ENCODE results near the gene MYLK. TPM values are rescaled to one million over a fixed set of nuclear protein-coding genes. Genes with fewer than 3 reads are reported as not detected.

Gene MYLK
- total and polyA plus RNA-seq, 9 of the 15 experiments (the other 6 are each of a cell fraction or from before 2014, with no cell fraction given) = 0.11 to 0.53 (median 0.18) TPM; not detected in 2

DNA sequence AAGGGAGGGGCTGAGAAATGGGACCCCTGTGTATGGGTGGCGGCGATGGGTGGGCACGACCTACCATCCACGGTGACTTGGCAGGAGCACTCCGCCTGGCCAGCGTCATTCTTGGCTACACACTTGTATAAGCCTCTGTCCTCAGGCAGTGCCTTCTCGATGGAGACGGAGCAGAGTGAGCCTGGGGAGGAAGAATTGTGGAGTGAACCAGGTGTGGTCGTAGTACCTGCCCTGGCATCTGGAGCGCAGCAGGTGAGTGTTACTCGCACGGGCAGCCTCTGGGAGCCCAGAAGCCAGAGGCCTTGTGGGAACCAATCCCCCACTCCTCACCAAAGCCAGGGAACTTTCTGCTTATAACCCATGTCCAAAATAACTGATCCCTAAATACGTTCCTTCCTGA, 191.5 kb downstream of the MYLK start:
- in situ Hi-C loops (cut with MboI) = no loop called here
- H3K36me3 ChIP-seq (ENCODE audit: control insufficient read depth, insufficient read depth, low read length) = no peaks in the 10 kb centered on the region
- ChIA-PET CTCF (ENCODE audit: low intra/inter-chr PET ratio) (no interaction called here), POLR2A (no interaction called here)
- FAIRE-seq = no peak
- no peak overlapping the region for H3K27ac ChIP-seq (ENCODE audit: extremely low read depth, low read depth, low read length)
- no peaks in the 10 kb centered on the region for H4K20me1 ChIP-seq (replicated peaks; ENCODE audit: control insufficient read depth, insufficient read depth, low read length)
- no peak overlapping the region for H3K4me2 ChIP-seq (ENCODE audit: insufficient read depth, low read length)
- no peak overlapping the region for H2AFZ ChIP-seq (ENCODE audit: low read depth, low read length)
- no peaks in the 10 kb centered on the region for H3K4me1 ChIP-seq (replicated peaks in 1 of 2; ENCODE audit: control insufficient read depth in 2 of 2, insufficient read depth in 2 of 2, low read length in 2 of 2)
- H3K9ac ChIP-seq (ENCODE audit: insufficient read depth in 1 of 2, low read depth in 2 of 2, low read length in 2 of 2) = no peak overlapping the region
- no peak overlapping the region for H3K4me3 ChIP-seq
- no peak for DNase-seq (ENCODE audit: extremely low read depth in 1 of 4, low spot score in 3 of 4)
- H3K9me1 ChIP-seq (ENCODE audit: control insufficient read depth, insufficient read depth, low read length) = no peaks in the 10 kb centered on the region
- H3K27me3 ChIP-seq (ENCODE audit: control insufficient read depth in 2 of 2, insufficient read depth in 2 of 2, low read length in 2 of 2) = peaks cover 0 to 37% of the 10 kb centered on the region in 2 experiments; a peak in 3 of 5 replicates
- no peak for TF ChIP-seq PCBP2 (IDR thresholded peaks at IDR 0.05; ENCODE audit: low read depth, low read length, poor library complexity, severe bottlenecking)
- TF ChIP-seq STAT5A (IDR thresholded peaks at IDR 0.05; ENCODE audit: borderline replicate concordance, low read length) = no peak
- no peak for TF ChIP-seq POLR3A (IDR thresholded peaks at IDR 0.05; ENCODE audit: borderline replicate concordance, extremely low read depth, insufficient read depth, insufficient read length)
- TF ChIP-seq THRAP3 (IDR thresholded peaks at IDR 0.05; ENCODE audit: borderline replicate concordance) = no peak
- no peak for TF ChIP-seq RBBP5 (IDR thresholded peaks at IDR 0.05; ENCODE audit: borderline replicate concordance, insufficient read depth, low read length, poor library complexity, severe bottlenecking)
- no peak for TF ChIP-seq ZNF175 (CRISPR knock-in tag; IDR thresholded peaks at IDR 0.05; ENCODE audit: low read depth)
- no peak for ATAC-seq
- intact Hi-C loops (cut with micrococcal nuclease) = no loop called here
- H3K79me2 ChIP-seq (ENCODE audit: control insufficient read depth, insufficient read depth, low read length) = no peaks in the 10 kb centered on the region
- WGBS (ENCODE audit: insufficient coverage, low coverage, missing lambda C conversion rate) = 4% methylated on average over 9 of the region's 13 CpGs
- no peaks in the 10 kb centered on the region for H3K9me3 ChIP-seq (replicated peaks; ENCODE audit: control insufficient read depth, insufficient read depth, low read depth, low read length)
- no TSS peak for BruUV-seq (replicated peaks)

All from K562 (cell line).